Effector CD4-positive, alpha-beta T cell (primary cell): ENCODE measurements around the gene ZNF609.

Source experiments
- DNase-seq: peaks from one replicate; pipeline ENCODE4 v3.0.0-alpha.2; 2020

Gene ZNF609

GRCh38 chr15:64542091-64542490, 81.7 kb downstream of the ZNF609 start:
- DNase-seq: no peak

- DNase-seq: no peak
Measured at GRCh38 chr15:64544450-64544849, 84.1 kb downstream of the ZNF609 start.

GRCh38 chr15:64547275-64547674, 86.9 kb downstream of the ZNF609 start:
- no peak for DNase-seq

GRCh38 chr15:64548235-64548634, 87.9 kb downstream of the ZNF609 start:
- DNase-seq: no peak

GRCh38 chr15:64549860-64550259, 89.5 kb downstream of the ZNF609 start:
- no peak for DNase-seq

GRCh38 chr15:64552281-64552948, 92.0 kb downstream of the ZNF609 start:
- no peak for DNase-seq

GRCh38 chr15:64558460-64559179, 98.2 kb downstream of the ZNF609 start:
- no peak for DNase-seq

- DNase-seq: no peak
Measured at GRCh38 chr15:64559243-64559642, 98.9 kb downstream of the ZNF609 start.

- DNase-seq: no peak
Measured at GRCh38 chr15:64560501-64560900, 100.1 kb downstream of the ZNF609 start.

GRCh38 chr15:64560998-64561397, 100.6 kb downstream of the ZNF609 start:
- no peak for DNase-seq

GRCh38 chr15:64562003-64562640, 101.7 kb downstream of the ZNF609 start:
- no peak for DNase-seq

GRCh38 chr15:64566102-64566501, 105.7 kb downstream of the ZNF609 start:
- no peak for DNase-seq

- DNase-seq: no peak
Measured at GRCh38 chr15:64566629-64567427, 106.5 kb downstream of the ZNF609 start.

GRCh38 chr15:64568765-64569164, 108.4 kb downstream of the ZNF609 start:
- DNase-seq: no peak

- no peak for DNase-seq
Measured at GRCh38 chr15:64571857-64572291, 111.5 kb downstream of the ZNF609 start.

GRCh38 chr15:64572856-64573255, 112.5 kb downstream of the ZNF609 start:
- DNase-seq: no peak

- no peak for DNase-seq
Measured at GRCh38 chr15:64574301-64575017, 114.1 kb downstream of the ZNF609 start.

GRCh38 chr15:64580696-64581407, 120.5 kb downstream of the ZNF609 start:
- no peak for DNase-seq

GRCh38 chr15:64581408-64581761, 121.0 kb downstream of the ZNF609 start:
- DNase-seq: no peak

- no peak for DNase-seq
Measured at GRCh38 chr15:64582202-64582601, 121.8 kb downstream of the ZNF609 start.

GRCh38 chr15:64583519-64583918, 123.1 kb downstream of the ZNF609 start:
- DNase-seq: no peak

GRCh38 chr15:64583983-64584382, 123.6 kb downstream of the ZNF609 start:
- DNase-seq: no peak
